VCaP (cell line): ENCODE measurements around the gene CYFIP2.

Experiments
- H3K27ac ChIP-seq: fragments of 450-650 bp; 2 replicates; pipeline ENCODE4 v1.5.1; 2017
- TF ChIP-seq, protein P1 (sequence below): fragments of 450-650 bp; conservative IDR thresholded peaks from 2 replicates; pipeline ENCODE4 v1.5.1; 2017; ENCODE audit warnings: mild to moderate bottlenecking, moderate library complexity

The CYFIP2 gene

GRCh38 chr5:157263496-157264090, 2.3 kb upstream of the CYFIP2 start:
- H3K27ac ChIP-seq: no peak overlapping the region
- TF ChIP-seq, protein P1, sequence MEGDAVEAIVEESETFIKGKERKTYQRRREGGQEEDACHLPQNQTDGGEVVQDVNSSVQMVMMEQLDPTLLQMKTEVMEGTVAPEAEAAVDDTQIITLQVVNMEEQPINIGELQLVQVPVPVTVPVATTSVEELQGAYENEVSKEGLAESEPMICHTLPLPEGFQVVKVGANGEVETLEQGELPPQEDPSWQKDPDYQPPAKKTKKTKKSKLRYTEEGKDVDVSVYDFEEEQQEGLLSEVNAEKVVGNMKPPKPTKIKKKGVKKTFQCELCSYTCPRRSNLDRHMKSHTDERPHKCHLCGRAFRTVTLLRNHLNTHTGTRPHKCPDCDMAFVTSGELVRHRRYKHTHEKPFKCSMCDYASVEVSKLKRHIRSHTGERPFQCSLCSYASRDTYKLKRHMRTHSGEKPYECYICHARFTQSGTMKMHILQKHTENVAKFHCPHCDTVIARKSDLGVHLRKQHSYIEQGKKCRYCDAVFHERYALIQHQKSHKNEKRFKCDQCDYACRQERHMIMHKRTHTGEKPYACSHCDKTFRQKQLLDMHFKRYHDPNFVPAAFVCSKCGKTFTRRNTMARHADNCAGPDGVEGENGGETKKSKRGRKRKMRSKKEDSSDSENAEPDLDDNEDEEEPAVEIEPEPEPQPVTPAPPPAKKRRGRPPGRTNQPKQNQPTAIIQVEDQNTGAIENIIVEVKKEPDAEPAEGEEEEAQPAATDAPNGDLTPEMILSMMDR: no peak

- peak overlapping the region; percentile 88 for H3K27ac ChIP-seq
- TF ChIP-seq, protein P1: peak; percentile 28; the same call in 1 of the 2 replicates
Measured at GRCh38 chr5:157266286-157267007, 524 bp downstream of the CYFIP2 start.

GRCh38 chr5:157267025-157267424, 1.1 kb downstream of the CYFIP2 start:
- TF ChIP-seq, protein P1: no peak
- peak overlapping the region; percentile 88 for H3K27ac ChIP-seq

DNA sequence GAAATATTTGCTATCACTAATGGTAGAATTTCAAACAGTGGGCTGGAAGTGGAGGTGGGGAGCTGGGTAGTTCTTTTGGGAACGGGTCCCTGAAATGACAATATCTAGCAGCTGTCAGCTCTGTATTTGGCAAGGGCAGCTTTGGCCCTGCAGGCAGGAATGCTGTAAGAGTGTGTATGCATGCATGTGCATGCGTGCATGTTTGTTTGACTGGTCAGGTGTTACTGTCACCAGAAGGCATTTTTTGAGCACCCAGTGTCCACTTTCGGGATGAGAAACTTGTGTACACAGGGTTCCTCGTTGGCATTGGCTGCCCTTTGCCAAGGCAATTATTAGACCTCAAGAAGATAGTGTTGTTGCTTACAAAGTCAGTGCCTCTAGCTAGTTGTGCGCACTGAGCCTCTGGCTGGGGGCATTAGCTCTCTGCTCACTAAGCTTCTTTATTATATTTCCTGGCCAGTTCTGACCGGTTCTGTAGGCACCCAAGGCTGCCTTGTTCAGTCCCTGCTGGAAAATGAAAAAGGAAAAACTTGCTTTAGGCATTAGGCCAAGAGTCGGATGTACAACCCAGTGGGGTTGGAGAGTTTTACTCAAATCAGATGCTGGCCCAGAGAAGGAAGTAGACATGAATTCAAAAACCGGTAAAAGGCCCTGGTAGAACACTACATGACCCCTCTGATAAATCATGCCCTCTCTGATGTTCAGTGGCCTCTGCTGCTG, 2.0 kb downstream of the CYFIP2 start:
- H3K27ac ChIP-seq: peak overlapping the region; percentile 88
- TF ChIP-seq, protein P1: no peak

DNA sequence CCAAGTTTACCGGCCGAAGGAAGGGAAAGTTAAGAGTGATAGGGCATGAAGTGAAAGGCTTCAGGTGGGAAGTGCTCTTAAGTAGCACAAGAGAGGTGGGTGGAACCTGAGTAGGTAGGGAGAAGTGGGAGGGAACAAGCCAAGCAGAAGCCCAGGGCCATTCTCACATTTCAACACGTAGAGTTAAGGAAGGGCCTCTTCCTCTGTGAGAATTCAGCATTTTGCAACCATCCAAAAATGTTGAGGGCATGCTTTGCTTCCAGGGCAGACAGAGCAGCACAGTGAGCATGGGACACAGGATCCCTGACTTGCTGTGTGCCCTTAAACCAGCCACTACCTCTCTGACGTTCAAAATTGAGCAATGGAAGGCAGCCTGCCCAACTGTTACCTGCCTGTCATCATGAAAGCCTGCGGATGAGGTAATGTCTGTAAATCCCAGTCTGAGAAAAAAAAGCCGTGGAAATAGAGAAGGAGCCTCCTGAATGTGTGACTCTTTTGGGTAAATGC, 3.3 kb downstream of the CYFIP2 start:
- H3K27ac ChIP-seq: peak overlapping the region; percentile 88
- TF ChIP-seq, protein P1: no peak

DNA sequence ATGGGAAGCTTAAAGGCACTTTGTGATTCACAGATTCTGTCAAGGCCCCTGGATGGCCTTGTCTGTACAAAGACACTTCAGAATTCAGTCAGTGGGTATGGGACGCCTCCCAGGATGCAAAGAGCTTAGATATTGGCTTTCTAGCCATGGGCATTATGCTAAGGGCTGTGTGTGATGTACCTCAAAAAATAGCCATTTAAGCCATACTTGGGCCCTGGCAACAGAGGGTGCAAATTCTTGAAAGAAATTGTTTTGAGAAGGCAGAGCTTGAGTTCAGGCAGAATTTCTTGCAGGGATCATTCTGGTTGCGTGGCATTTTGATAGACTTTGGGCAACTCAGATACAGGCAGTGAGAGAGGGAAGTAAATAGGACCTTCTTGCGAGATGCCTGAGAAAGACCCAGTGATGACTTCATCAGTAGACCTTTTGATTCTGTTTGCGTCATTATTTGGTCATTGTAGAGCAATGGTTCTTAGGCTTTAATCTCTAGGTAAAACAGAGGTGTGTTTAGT, 3.9 kb downstream of the CYFIP2 start:
- no peak overlapping the region for H3K27ac ChIP-seq
- TF ChIP-seq, protein P1: no peak

GRCh38 chr5:157270771-157271170, 4.8 kb downstream of the CYFIP2 start:
- TF ChIP-seq, protein P1: no peak
- H3K27ac ChIP-seq: no peak overlapping the region
